ENCODE results near the gene FAM229A. TPM values are rescaled to one million over a fixed set of nuclear protein-coding genes. Genes with fewer than 3 reads are reported as not detected.

The FAM229A gene
- total RNA-seq, 4 donors from 2014 or later: 2.5 to 13.4 (median 5.4) TPM

- TF ChIP-seq CTCF (IDR thresholded peaks at IDR 0.05): no peak
- no peak for DNase-seq (ENCODE audit: low spot score)
- ATAC-seq (ENCODE audit: low FRiP score): no peak
Measured at GRCh38 chr1:32311709-32312393, 50.4 kb downstream of the FAM229A start.

Other genes with a start within 250 kb of the FAM229A start
- gene TXLNA, start 182.8 kb downstream of the FAM229A start, total RNA-seq: 10 to 100 TPM; 41.9 to 80.8 (median 49.0) TPM
- gene CCDC28B, start 161.9 kb downstream of the FAM229A start, total RNA-seq: 1 to 10 TPM; 2.6 to 5.5 (median 3.1) TPM
- 1 to 10 TPM in 3 of 4 donors, under 1 TPM in 1; 0.60 to 1.9 (median 1.2) TPM for gene IQCC, start 156.8 kb downstream of the FAM229A start, total RNA-seq
- not detected for gene DCDC2B, start 153.4 kb downstream of the FAM229A start, total RNA-seq
- gene TMEM234, start 140.1 kb downstream of the FAM229A start, total RNA-seq: 10 to 100 TPM in 3 of 4 donors, 1 to 10 TPM in 1; 8.8 to 15.4 (median 11.3) TPM
- 100 to 1,000 TPM; 159 to 210 (median 191) TPM for gene EIF3I, start 140.1 kb downstream of the FAM229A start, total RNA-seq
- gene FAM167B, start 115.3 kb downstream of the FAM229A start, total RNA-seq: 10 to 100 TPM in 1 of 4 donors, 1 to 10 TPM in 3; 1.8 to 14.8 (median 3.8) TPM
- gene LCK, start 111.2 kb downstream of the FAM229A start, total RNA-seq: 1 to 10 TPM; 1.1 to 6.8 (median 4.8) TPM
- 10 to 100 TPM; 32.3 to 52.6 (median 39.5) TPM for gene HDAC1, start 70.4 kb downstream of the FAM229A start, total RNA-seq
- 10 to 100 TPM; 29.5 to 61.0 (median 42.7) TPM for gene MARCKSL1, start 26.3 kb downstream of the FAM229A start, total RNA-seq
- gene TSSK3, start 54 bp upstream of the FAM229A start, total RNA-seq: under 1 TPM in 1 of 4 donors, not detected in 3; 0.48 TPM
- gene BSDC1, start 32.0 kb upstream of the FAM229A start, total RNA-seq: 10 to 100 TPM; 51.9 to 73.1 (median 69.5) TPM
- under 1 TPM in 1 of 4 donors, not detected in 3; under 0.01 TPM for gene ZBTB8B, start 102.6 kb upstream of the FAM229A start, total RNA-seq
- gene ZBTB8A, start 176.9 kb upstream of the FAM229A start, total RNA-seq: 10 to 100 TPM in 1 of 4 donors, 1 to 10 TPM in 3; 5.4 to 10.9 (median 7.0) TPM

All from omental fat pad (tissue), 4 donors.